Stimulated activated CD8-positive, alpha-beta memory T cell treated with anti-CD3 and anti-CD28 coated beads, Interleukin-4, amount 100 ng/mL, for 48 hours (primary cell): Measurements from ENCODE around the gene LETM1.
A peak's percentile ranks its signal among the peaks of the same experiment; 100 is the strongest.

Experiments used
- DNase-seq: peaks from one replicate; pipeline ENCODE4 v3.0.0-alpha.2; 2020

LETM1 gene

DNA sequence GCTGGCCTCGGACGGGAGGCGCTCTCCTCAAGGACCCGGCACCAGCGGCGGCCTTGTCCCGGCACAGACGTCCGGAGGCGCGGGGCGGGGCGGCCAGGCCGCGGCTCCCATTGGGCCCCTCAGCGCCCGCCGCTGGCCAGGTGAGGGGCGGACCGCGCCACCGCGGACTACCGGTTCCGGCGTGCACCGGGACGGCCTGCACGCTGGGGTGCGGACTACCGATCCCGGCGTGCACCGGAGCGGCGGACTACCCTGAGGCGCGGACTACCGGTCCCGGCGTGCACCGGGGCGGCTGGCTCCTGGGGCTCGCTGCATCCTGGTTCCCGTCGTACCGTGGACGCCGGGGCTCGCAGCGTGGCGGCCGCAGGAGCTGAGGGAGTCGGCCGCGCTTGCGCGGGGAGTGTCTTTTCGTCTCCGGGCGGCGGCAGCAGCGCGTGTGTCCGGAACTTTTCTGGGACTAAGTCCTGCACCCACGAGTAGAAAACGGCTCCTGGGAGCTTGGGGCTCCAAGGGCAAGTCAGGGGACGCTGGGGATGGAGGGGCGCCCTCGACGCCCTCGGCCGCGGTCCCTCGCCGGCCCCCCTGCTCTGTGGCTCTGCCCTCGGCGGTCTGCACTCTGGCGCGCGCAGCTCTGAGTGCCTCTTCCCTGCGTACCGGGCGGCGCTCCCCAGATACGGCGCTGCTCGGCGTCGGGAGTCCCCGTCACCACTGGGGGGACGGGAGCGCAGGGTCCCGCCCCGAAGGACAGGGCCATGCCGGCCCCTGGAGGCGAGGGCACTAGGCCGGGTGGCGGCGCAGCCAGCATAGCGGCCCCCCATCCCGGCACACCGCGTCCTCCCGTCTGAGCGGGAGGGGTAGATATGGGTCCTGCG is at the start of gene LETM1:
Gene LETM1, minus strand, starts transcription at position 86 of the 872 bp plus-strand sequence. CDS start 206 bp downstream, outside the sequence.
- DNase-seq, result peak; percentile 95

DNA sequence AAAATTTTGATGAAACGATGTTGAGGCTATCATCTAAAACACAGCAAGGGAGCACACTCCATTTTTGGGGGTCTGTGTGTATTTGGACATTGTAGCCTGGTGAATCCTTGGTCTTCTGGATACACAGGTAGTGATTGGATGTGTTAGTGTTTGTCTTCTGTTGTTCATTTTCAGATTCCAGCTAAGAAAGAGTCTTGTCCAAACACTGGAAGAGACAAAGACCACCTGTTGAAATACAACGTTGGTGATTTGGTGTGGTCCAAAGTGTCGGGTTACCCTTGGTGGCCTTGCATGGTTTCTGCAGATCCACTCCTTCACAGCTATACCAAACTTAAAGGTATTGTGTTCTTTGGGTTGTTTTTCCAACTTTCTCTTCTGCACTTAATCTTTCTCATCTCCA is 48.1 kb upstream of the LETM1 start:
- DNase-seq, result no peak

DNA sequence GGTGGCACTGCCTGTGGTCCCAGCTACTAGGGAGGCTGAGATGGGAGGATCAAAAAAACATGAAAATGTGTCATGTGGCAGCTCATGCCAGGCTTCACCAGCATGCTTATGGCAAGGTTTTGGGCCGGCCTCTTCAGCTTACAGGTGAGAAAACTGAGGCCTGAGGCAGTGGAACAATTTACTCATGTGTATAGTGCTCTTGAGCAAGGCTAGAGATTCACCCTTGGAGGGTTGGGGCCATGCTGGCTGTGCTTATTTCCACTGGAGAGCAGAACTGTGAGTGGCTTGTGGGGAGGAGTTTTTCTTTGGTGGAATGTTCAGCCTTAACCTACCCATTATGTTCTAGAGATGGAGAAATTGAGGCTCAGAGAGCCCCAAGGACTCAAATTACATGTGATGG is 47.1 kb upstream of the LETM1 start:
- DNase-seq, result no peak

DNA sequence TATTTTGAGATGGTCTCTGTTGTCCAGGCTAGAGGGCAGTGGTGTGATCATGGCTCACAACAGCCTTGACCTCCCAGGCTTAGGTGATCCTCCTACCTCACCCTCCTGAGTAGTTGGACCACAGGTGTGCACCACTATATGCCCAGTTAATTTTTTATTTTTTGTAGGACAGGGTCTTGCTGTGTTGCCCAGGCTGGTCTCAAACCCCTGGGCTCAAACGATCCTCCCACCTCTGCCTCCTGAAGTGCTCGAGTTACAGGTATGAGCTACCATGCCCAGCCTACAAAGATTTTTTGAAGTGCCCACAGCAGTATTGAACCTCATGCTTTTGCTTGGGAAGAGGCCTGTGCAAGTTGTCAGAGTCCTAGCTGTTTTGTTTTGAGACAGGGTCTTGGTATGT is 46.3 kb upstream of the LETM1 start:
- no peak for DNase-seq

DNA sequence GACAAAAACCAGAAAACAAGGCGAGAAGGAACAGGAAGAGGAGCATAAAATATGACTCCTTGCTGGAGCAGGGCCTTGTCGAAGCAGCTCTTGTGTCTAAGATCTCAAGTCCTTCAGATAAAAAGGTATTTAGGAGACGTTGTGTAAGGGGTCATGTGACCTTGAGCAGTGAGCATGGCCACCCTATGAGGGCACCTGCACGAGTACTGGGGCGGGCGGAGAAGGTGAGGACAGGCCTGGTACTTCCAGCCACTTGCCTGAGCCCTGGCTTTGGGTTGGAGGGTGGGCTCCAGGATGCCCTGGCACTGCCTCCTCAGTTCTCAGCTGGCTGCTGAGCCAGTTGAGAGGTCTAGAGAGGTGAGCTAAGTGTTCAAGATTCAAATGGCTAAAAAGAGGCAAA is 45.2 kb upstream of the LETM1 start:
- no peak for DNase-seq

DNA sequence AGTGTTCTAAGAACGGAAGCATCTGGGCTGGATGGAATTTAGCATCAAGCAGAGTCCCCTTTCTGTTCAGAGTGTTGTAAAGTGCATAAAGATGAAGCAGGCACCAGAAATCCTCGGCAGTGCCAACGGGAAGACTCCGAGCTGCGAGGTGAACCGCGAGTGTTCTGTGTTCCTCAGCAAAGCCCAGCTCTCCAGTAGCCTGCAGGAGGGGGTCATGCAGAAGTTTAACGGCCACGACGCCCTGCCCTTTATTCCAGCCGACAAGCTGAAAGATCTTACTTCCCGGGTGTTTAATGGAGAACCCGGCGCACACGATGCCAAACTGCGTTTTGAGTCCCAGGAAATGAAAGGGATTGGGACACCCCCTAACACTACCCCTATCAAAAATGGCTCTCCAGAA is 44.7 kb upstream of the LETM1 start:
- no peak for DNase-seq

DNA sequence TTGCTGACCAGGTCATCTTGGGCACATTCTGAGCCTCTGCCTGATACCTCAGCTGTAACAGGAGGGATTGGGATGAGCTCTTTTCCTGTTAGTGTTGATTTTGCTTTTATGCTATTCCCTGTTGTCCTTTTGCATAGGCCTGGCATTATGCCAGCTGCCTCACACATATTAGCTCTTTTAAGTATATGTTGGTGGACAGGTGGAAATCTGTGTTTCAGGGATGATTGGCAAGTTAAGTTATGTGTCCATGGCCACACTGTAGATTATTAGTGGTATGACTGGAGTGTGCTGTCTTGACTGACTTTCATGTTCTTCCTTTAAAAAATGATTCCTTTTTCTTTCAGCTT is 44.1 kb upstream of the LETM1 start:
- DNase-seq, result no peak

DNA sequence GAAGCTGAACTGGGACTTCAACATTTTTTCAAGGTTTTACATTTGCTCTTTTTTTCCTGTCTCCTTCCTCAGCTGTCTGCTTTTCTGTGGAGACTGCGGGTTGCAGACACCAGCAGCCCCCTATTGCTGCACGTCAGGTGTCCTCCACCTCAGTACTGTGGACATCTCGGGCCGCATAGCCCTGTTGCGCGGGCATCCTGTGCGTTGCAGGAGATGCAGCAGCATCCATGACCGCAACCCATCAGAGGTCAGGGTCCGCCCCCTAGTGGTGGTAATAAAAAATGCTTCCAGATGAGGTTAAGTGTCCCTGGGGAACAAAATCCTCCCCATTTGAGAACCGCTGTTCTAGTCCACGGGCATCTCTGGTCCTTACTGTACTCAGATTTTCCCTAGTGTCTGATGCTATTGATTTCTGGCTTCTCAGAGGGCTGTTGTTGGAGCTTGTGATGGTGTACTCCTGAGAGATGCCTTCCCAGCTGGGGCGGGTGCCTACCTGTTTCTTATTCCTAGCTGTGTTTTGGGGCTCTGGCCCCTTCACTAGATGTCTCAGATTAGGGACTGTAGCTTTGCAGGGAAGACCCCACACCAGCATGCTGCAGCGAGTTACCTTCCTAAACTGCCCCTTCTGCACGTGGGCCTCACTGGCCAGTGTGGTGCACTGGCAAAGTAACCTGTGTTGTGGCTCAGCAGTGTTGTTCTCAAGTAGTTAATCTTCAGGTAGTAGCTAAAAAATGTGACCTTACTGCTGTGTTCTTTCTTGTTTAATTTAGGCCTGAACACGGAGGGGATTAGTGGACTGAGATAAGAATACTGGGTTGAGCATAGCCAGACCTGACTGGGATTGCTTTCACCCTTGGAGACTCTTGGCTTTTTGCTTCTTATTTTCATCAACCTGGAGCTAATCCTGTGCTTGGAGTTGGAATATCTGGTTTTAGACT is 43.5 kb upstream of the LETM1 start:
- DNase-seq, result peak; percentile 78

DNA sequence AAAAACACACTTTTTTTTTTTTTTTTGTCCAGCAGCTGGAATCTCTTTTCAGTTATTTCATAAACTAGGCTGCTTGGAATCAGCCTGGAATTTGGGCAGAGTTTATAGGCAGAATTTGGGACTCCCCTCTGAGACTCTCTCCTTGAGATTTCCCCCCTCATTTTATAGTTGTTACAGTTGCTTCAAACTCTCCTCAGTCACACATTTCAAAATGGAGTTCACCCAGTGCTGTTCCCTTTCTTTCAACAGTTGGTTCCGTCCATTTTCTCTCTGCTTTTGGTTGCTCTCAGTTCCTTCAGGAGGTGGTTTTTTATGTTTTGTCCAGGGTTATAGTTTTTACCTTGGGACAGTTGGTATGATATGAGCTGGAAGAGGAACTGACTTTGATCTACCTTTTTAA is 42.7 kb upstream of the LETM1 start:
- no peak for DNase-seq

DNA sequence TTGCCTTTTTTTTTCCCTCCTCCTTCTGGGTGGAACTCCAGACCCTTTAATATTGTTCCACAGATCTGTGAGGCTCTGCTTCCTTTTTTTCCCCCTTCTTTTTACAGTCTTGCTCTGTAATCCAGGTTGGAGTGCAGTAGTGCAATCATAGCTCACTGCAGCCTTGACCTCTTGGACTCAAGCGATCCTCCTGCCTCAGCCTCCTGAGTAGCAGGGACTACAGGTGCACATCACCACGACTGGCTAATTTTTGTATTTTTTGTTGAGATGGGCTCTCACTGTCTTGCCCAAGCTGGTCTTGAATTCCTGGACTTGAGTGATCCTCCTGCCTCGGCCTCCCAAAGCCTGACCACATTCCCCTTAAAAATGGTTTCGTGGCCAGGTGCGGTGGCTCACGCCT is 42.1 kb upstream of the LETM1 start:
- DNase-seq, result no peak

DNA sequence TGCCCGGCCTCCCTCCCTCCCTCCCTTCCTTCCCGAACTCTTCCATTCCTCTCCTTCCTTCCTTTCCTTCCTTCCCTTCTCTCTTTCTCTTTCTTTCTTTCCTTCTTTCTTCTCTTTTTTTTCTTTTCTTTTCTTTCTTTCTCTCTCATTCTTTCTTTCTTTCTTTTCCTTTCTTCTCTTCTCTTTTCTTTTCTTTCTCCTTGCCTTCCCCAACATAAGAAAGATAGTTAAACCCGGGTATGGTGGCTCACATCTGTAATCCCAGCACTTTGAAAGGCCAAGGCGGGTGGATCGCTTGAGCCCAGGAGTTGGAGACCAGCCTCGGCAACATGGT is 40.7 kb upstream of the LETM1 start:
- no peak for DNase-seq

DNA sequence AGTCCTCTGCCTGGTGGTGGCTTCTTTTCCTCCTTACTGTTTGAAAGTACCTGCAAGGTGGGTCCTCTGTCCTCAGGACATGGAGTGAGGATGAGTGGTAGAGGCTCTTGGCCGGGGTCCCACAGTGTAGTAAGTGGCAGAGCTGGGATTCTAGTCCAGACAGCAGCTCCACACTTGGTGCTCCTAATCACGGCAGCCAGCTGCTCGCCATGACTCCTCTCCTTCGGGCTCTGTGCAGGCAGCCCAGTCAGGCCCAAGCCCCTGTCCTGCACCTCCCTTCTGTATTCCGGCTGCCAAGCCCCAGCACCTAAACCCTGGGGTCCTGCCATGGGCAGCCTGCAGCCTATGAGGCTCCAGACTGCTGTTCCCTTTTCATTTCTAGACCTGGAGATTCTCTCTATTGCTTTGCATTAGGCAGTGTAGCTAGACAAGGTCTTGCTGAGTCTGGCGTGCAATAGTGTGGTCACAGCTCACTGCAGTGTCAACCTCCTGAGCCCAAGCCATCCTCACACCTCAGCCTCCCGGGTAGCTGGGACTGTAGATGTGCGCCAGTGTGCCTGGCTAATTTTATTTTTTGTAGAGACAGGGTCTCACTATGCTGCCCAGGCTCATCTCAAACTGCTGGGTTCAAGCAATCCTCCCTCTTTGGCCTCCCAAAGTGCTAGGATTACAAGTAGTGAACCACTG is 40.2 kb upstream of the LETM1 start:
- DNase-seq, result no peak

DNA sequence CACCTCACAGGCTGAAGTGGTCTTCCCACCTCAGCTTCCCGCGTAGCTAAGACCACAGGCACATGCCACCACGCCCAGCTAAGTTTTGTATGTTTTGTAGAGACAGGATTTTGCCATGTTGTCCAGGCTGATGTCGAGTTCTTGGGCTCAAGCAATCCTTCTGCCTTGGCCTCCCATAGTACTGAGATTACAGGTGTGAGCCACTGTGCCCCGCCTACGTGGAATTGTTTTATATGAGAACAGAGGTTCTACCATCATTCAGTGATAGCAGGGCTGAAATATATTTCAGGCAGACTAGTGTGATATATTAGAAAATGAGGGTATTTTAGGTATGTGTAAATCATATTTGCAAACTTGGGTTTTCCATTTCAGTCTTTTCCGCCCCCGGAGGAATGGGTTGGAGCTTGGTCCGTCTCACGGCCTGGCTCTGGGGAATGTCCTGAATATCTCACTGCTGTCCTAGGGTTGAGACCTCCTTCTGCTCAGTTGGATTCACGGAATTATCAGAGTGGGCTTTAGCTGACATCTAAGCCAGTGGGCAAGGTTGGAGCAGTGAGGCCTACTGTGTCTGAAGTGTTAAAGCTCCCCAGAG is 35.1 kb upstream of the LETM1 start:
- no peak for DNase-seq

DNA sequence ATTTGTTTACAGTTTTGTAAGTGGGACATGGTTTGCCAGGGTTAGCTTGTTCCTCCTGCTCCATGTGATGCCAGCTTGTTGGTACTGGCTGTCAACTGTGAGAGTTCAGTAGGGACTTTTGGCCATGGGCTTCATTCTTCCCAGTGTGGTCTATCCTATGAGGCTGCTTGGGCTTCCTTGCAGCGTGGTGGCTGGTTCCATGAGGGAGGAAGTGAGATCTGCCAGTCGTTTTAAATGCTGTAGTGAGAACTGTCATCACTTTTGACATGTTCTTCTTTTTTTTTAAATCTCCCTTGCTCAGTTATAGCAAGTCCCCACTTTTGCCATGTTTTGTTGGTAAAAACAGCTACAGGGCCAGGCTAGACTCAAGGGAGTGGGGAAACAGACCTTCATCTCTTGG is 31.1 kb upstream of the LETM1 start:
- no peak for DNase-seq

DNA sequence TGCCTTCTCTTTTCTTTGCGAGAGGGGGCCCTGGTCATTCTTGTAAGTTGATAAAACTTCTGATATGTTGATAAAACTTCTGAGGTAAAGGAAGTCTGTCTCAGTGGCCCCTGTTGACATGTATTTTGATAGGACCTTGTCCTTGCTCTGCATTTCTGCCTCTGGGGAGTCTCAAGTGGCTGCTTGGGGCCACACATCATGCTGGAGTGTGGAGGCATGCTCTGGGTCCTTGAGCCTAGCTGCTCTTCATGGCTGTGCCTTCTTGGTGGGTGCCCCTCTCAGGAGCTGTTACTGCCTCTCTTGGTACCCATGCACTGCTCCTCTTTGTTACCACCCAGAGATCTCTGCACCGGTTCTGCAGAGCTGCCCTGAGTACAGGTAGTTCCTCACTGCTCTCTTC is 29.5 kb upstream of the LETM1 start:
- no peak for DNase-seq

DNA sequence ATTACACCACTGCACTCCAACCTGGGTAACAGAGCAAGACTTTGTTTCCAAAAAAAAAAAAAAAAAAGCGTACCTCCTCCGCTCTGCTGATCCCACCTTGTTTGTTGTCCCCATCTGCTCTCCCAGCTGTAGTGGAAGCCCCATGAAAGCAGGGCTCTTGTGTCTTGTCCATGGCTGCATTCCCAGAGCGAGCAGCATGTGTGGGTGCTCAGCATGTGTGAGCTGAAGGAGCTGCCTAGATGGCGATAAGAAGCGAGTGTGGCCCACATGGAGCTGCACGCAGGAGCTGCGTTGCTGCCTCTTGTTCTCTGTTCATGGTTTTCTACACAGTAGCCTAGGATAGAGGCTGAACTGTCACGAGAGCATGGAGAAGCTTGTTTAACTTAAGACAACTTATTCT is 27.6 kb upstream of the LETM1 start:
- DNase-seq, result no peak

DNA sequence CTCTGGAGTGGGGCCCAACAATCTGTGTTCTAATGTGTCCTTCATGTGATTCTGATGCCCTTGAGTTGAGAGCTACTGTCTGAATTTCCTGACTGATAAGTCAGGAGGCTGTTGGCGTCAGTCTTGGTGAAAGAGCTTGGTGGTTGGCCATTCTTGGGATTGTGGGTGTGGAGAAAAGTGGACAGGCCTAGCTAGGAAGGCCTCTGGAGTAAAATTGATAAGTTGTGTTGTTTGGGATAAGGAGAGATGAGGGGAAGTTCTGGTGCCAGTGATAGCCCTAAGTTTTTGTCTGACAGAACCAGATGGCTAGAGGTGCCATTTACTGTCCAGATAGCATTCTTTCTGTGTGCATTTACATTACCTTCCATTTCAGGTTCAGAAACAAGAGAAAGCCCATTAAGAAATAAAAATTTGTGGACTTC is 26.9 kb upstream of the LETM1 start:
- DNase-seq, result no peak

DNA sequence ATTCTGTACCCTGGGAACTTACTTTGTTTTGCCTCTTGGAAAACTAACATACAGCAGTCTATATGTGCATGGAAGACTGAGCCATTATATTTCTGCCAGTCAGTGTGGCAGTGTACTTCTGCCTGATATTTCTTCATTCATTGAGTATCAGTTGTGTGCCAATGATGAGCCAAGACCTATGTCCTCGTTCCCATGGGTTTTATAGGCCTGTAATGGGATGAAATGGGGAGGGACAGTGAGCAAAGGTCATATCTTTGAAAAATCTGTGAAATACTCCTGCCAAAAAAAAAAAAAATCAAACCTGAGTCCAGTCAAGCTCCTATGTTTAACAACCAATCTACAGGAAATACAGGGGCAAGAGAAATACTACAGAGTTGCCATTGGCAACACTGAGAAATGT is 24.4 kb upstream of the LETM1 start:
- DNase-seq, result no peak

DNA sequence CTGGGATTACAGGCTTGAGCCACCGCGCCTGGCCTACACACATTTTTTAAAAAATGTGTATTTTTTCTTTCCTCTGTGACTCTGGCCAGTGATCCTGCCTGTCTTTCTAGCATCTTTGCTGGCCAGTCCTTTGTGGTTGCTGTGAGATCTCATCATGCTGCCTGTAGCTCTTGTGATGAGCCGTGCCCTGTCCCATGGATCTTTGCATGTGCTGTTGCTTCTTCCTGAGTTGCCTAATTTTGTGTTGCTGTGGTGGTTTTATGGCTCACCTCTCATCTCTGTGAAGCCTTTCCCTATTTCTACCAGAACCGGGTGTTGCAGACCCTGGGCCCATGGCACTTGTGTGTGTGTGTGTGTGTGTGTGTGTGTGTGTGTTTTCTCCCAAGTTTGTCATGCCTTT is 23.5 kb upstream of the LETM1 start:
- no peak for DNase-seq

DNA sequence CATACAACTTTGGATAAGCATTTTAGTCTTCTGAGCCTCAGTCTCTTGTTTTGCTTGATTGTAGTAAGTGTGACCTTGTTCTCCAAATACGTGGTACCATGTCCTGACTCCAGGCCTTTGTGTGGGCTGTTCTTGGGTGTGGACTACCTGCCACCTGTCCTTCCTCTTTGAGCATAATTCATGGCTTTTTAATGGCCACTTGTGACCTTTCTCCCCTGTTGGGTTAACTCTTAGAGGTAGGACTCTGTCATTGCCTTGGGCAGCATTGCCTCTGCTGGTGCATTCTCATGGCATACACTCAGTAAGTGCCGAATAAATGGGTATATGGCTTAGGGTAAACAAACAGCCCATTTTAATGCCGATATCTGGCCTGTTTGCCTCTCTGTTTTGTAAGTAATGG is 18.2 kb upstream of the LETM1 start:
- no peak for DNase-seq

DNA sequence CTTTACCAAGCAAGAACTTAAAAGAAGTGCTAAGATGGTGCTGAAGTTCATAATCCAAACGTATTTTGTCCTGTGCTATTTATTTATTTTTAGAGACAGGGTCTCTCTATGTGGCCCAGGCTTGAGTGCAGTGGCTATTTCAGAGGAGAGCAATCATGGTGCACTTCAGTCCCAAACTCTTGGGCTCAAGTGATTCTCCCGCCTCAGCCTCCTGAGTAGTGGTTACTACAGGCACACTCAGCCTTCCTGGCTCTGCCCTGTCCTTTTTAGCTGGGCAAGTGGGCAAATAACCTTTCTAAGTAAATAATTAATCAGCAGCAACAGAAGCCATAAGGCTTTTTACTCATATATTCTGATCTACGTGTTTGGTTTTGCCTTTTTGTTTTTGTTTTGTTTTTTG is 17.8 kb upstream of the LETM1 start:
- DNase-seq, result no peak

DNA sequence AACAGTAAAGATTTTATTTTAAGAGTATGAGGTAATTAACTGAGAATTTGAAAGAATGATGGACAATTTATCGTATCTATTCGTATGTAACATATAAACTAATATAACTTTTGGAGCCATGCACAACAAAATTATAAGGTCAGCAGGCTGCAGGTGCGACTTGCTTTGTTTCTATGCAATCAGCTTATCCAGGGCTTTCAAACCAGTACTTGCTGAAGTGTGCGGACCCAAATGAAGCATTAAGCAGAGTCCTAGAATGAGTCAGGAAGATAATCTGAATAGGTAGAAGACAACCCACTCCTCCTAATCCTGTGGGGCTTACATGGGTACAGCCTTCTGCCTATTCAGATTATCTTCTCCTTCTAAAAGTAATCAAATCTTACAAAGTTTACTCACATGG is 17.3 kb upstream of the LETM1 start:
- DNase-seq, result no peak

DNA sequence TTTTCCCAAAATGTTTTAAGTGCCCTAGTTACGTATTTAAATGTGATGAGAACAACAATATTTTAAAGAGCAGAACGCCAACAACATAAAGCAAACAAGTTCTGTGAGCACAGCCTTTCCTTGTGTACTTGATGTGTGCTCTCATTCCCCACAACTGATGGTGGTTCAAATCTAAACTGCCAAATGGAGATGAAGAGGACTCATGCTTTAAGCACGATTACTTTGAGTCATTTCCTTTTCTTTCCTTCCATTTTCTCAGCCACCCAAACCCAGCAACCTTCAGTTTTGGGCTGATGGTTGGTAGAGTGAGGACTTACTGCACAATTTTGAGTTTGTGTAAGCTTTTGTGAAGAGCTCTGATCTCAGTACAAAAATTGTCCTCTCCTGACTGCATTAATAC is 16.9 kb upstream of the LETM1 start:
- DNase-seq, result peak; percentile 43
